Fibroblast of the conjunctiva (primary cell): ENCODE measurements around the gene ANKRD40.
"Not testable (repeated sequence)": the region's sequence is repeated elsewhere in the genome, so short reads cannot be mapped to it uniquely, and the experiment has no call there.

Experiments
- DNase-seq: peaks from one replicate; pipeline ENCODE4 v3.0.0-alpha.2; 2010; ENCODE audit warnings: low read depth

ANKRD40 gene

GRCh38 chr17:50685691-50686493 is 21.8 kb downstream of the ANKRD40 start:
- DNase-seq = no peak

- no peak for DNase-seq
Measured at GRCh38 chr17:50685334-50685665, 22.4 kb downstream of the ANKRD40 start.

GRCh38 chr17:50684612-50685333 is 22.9 kb downstream of the ANKRD40 start:
- DNase-seq = no peak

GRCh38 chr17:50684288-50684611 is 23.5 kb downstream of the ANKRD40 start:
- DNase-seq = no peak

GRCh38 chr17:50683434-50684287 is 24.1 kb downstream of the ANKRD40 start:
- no peak for DNase-seq

GRCh38 chr17:50682938-50683337 is 24.8 kb downstream of the ANKRD40 start:
- DNase-seq = no peak

- DNase-seq = no peak
Measured at GRCh38 chr17:50682441-50682840, 25.3 kb downstream of the ANKRD40 start.

- peak; percentile 68 for DNase-seq
Measured at GRCh38 chr17:50681263-50682200, 26.2 kb downstream of the ANKRD40 start.

- DNase-seq = not testable (repeated sequence)
Measured at GRCh38 chr17:50680543-50681262, 27.0 kb downstream of the ANKRD40 start.

- DNase-seq = no peak
Measured at GRCh38 chr17:50680126-50680525, 27.6 kb downstream of the ANKRD40 start.

GRCh38 chr17:50679008-50679544 is 28.6 kb downstream of the ANKRD40 start:
- DNase-seq = no peak

GRCh38 chr17:50677851-50678375 is 29.8 kb downstream of the ANKRD40 start:
- no peak for DNase-seq

GRCh38 chr17:50676065-50676975 is 31.4 kb downstream of the ANKRD40 start:
- DNase-seq = no peak

GRCh38 chr17:50675627-50676026 is 32.1 kb downstream of the ANKRD40 start:
- DNase-seq = no peak

GRCh38 chr17:50675190-50675589 is 32.5 kb downstream of the ANKRD40 start:
- no peak for DNase-seq

GRCh38 chr17:50672831-50673551 is 34.7 kb downstream of the ANKRD40 start:
- no peak for DNase-seq

- DNase-seq = no peak
Measured at GRCh38 chr17:50672071-50672470, 35.6 kb downstream of the ANKRD40 start.

GRCh38 chr17:50668838-50669581 is 38.7 kb downstream of the ANKRD40 start:
- DNase-seq = no peak
